ENCODE measurements around the gene NPRL2.
"Not testable (repeated sequence)": the region's sequence is repeated elsewhere in the genome, so short reads cannot be mapped to it uniquely, and the experiment has no call there.

Gene NPRL2

GRCh38 chr3:50326182-50326541 is 24.4 kb downstream of the NPRL2 start:
- DNase-seq, result no peak

DNA sequence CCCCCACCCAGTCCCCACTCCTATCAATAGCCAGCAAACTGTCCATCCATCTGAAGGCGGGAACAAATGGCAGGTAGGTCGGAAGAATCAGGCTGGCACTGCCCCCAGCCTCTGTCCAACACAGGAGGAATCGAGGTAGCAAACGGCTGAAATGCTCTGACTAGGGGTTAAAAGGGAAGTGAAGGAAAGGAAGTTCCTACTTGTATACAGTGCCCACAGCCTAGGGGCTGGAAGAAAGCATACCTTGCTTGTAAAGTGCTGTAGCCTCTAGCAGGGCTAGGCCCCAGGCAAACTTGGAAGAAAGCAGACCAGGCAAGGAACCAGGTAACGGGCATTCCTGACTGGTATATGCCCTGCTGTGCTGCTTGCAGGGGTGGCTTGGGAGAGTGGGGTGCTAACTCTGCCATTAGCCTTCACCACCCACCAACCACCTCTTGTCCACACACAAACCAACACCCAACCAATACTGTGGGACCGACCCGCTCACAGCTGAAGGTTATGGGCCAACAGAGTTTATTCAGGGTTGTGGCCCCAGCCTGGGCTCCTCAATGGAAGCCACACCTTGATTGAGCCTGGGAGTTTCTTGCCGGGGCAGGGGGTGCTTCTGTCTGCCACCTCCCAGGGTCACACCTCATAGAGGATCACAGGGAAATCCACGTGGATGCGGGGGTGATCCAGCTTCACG is 24.9 kb downstream of the NPRL2 start:
- no peak for DNase-seq

DNA sequence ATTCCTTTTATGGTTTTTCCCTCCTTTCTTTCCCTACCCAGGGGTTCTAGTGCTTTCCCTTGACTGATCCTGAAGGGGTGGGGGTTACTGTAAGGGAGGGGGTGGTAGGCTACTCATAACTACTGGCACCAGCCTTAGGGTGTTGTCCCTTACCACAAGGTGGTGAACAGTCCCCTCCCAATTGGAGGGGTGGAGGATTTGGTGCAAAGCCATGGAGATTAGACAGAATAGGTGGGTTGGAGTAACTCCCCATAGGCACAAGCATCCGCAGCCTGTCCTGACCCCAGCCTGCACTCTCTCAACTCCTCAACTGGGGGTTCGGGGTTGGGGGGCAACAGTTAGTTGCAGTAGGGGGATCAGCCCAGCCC is 25.5 kb downstream of the NPRL2 start:
- no peak for DNase-seq

GRCh38 chr3:50324351-50325112 is 26.0 kb downstream of the NPRL2 start:
- no peak for DNase-seq

- no peak for DNase-seq
Measured at GRCh38 chr3:50323614-50324199, 26.9 kb downstream of the NPRL2 start.

DNA sequence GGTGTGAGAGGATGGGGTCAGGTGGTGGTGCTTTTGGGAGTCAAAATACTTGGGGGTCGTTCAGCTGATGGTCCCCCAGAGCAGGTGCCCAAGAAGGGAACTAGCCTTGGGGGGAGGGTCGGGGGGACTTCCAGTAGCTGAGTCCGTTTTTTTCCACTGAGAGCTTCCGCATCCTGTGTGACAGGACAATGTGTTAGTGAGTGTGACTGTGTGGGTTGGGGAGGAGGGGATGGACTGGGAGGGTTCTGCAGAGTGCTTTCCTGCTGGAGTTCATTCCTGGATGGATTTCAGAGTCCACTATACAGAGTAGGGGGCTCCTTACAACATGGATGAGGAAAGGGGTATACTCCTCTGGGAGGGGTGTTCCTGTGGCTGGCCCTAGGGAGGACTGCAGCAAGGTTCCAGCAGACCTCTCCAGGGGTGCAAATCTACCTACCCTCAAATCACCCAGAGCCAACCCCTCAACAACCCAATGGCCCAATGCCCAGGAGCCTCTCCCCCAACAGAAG is 27.4 kb downstream of the NPRL2 start:
- DNase-seq, result no peak

DNA sequence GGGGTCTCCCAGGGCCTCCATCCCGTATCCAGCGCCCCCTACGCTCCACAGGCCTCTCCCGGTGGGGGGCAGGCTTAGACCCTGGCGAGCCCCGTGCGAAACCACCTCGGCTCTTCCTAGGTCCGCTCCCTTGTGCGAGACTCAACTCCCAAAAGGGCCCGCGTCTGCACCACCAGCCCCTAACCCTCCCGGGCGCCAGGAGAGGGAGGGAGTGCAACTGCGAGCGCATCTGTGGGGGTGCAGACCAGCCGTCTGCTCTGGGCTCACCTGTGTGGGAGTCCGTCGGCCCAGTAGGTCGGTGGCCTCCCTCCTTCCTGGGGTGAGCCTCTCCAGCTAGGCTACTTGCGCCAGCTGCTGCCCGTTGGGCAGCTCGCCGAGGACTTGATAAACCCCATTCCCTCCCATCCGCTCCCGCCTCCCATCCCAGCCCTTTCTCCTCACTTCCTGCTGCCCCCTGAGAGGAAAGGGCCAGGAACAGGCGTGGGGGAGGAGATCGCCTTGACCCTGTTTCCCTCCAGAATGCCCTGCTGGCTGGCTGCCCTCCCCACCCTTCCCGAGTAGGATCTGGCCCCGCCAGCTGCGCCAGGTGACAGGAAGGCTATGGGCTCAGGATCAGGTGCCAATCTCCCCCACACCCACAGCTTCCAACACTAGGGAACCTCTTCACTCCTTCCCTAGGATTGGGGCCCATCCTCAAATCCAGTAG is 28.0 kb downstream of the NPRL2 start, which contains the start of gene HYAL2:
HYAL2 (minus strand) TSS at position 360 of the 706 bp plus-strand sequence. CDS start 2,256 bp downstream, outside the sequence.
- DNase-seq, result no peak

DNA sequence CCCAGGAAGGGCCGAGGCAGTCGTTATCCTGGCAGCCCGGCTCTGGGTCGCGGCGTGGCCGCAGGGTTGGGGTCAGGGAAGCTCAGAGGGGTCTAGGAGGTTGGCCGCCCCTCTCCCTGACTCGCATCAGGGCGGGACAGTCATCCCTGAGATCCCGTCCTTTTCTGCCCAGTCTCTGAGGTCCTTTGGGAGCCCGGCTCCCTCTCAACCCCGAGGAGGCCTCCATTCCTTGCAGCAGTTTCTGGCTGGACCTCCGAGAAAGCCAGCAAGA is 28.5 kb downstream of the NPRL2 start:
- no peak for DNase-seq

DNA sequence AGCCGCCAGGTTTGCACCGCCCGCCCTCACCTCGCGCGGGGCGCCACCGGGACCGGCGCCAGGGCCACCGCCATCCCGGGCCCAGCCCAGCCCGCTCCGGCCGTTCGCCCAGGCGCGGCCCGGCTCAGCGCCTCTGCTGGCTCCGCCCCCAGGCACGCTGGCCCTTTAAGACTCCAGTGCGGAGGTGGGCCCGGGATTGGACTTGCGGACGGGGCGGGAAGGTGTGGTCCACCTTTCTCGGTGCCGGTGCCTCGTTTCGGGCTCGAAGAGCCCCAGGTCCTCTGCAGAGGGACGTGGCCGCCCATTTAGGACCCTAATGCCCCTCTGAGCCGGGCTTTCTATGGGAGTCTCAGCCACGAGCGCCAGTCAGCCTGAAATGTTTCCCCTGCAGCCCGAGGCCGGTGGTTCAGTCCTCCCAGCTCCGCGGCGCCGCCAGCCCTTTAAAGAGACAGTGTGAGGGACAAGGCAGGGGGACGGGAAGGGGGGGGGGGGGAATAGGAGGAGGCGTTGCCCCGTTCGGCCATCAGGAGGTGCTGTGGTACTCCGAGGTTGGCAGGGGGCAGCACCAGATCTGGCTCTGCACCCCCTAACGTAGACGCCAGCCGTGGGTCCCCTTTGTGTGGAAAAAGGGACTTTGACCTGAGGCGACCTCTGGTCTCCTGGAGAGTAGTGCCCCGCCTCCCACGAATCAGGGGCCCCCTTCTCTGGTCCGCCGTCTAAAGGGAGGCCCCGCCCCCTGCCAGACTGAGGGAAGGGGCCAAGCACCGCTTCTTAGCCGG is 29.1 kb downstream of the NPRL2 start:
- no peak for DNase-seq

DNA sequence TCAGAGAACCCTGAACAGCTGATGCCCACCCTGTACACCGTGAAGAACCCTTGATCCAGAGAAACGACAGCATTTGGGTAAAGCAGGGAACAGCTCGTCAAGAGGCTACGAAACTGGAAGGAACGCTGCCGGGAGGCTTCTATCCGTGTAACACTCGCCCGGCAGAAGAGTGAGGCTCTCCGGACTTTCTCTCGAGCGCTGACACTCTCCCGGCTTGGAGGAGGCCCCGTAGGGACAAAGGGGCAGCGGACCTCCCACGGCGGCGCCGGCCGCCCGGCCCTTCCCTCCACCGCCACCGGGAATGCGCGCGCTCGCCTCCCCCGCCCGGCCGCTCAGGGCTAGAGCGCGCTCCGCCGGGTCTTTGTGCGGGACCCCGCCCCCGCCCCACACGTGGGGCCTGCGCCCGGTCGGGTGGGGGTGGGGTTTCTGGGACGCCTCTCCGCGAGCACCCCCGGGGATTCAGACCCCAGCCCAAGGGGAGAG is 29.7 kb downstream of the NPRL2 start:
- DNase-seq, result no peak

GRCh38 chr3:50319894-50320625 is 30.5 kb downstream of the NPRL2 start:
- no peak for DNase-seq

DNA sequence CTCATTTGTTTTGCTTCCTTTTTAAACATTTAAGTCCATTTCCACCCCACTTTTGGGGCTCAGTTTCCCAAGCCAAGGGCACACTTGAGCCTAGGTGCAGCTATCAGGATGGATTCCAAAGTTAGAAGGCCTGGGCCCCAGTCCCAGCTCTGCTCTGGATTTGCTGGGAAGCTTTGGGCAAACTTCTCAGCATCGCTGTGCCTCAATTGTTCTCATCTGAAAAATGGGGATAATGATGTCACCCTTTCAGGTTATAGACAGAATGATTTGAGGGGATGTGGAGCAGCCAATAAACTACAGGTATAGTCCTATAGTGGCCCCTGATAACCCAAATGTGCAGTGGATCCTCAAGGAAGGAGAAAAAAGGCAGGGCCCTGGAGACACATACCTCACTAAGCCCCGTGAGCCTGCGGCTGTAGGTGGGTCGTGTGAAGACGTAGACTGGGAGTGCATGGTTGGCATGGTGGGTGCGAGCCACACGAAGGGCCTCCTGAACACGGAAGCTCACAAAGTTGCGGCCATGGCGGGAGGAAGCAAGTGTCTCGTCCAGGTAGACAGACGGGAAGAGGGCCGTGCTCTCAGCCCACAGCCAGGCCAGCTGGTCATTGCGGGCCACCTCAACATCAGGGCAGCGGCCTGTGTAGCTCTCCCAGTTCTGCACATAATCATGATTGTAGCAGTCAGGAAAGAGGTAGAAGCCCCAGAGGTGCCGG is 31.2 kb downstream of the NPRL2 start:
- no peak for DNase-seq

DNA sequence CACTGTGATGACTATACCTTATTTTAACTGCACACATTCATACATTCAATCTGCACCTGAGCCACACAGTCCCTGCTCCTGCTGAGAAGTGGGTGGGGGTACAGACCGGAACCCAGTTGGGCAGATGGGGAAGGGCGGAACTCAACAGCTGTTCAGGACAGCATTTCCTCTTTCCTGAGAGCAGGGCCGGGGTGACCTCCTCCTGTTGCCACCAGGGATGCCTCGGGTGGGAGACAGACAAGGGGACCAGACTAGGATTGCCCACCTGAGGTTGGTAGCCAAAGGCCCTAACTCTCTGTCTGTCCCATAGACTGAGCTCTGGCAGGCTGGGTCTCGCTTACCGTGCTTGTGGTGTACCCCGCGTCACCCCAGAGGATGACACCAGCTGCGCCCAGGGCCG is 32.0 kb downstream of the NPRL2 start:
- DNase-seq, result no peak

- DNase-seq, result no peak
Measured at GRCh38 chr3:50318163-50318562, 32.4 kb downstream of the NPRL2 start.

DNA sequence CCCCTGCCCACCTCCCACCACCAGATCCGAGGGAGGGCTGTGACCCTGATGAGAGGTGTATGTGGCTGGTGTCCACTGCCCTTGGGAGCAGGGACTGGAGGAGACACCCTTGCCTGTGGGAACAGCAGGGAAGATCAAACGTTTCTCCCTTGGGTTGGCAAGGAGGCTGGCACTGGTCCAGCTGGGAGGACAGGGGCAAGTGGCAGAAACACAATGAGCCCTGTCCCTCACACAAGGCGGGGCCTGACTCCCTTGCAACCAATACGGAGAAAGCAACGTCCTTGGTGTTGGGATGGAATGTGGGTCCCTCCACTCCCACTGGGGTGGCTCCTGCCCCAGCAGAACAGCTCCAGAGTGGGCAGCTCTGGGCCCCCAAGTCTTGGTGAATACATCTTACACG is 33.3 kb downstream of the NPRL2 start:
- no peak for DNase-seq

- no peak for DNase-seq
Measured at GRCh38 chr3:50316657-50317242, 33.8 kb downstream of the NPRL2 start.

- no peak for DNase-seq
Measured at GRCh38 chr3:50314816-50315215, 35.8 kb downstream of the NPRL2 start.

DNA sequence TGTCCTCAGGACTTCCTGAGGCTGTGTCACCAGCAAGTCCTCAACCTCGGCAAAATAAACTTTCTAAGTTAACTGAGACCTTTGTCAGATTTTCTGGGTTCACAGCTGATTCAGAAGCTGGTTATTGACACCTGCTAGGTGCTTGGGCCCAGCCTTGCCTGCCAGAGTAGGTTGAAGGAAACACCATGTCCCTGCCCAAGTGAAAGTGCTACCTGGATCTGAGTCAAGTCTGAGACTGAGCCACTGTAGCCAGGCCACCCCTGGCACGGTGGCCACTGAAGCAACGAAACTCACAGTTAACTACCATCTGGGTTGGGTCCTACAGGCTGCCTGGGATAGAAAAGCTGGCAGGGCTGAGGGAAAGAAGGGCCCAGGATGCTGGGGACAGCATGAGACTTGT is 36.2 kb downstream of the NPRL2 start:
- DNase-seq, result no peak

- not testable (repeated sequence) for DNase-seq
Measured at GRCh38 chr3:50312041-50312440, 38.5 kb downstream of the NPRL2 start.

- DNase-seq, result no peak
Measured at GRCh38 chr3:50304601-50305000, 46.0 kb downstream of the NPRL2 start.
